Epithelial cell of esophagus (primary cell): Measurements from ENCODE around the gene NDST1.
"Not testable (repeated sequence)": the region's sequence is repeated elsewhere in the genome, so short reads cannot be mapped to it uniquely, and the experiment has no call there.

Source experiments
- DNase-seq: peaks from one replicate; pipeline ENCODE4 v3.0.0; 2010; ENCODE audit warnings: low read depth
- H3K4me3 ChIP-seq: 2 replicates; pipeline ENCODE4 v1.5.1; 2011; ENCODE audit warnings: mild to moderate bottlenecking, low read length, control low read depth
- TF ChIP-seq, protein P1 (sequence below): IDR thresholded peaks from 2 replicates; pipeline ENCODE4 v1.5.1; 2011; ENCODE audit warnings: low read depth, mild to moderate bottlenecking, low read length, control low read depth, inconsistent platforms; ENCODE audit not compliant: insufficient read depth; ENCODE audit errors: missing control alignments

The NDST1 gene

DNA sequence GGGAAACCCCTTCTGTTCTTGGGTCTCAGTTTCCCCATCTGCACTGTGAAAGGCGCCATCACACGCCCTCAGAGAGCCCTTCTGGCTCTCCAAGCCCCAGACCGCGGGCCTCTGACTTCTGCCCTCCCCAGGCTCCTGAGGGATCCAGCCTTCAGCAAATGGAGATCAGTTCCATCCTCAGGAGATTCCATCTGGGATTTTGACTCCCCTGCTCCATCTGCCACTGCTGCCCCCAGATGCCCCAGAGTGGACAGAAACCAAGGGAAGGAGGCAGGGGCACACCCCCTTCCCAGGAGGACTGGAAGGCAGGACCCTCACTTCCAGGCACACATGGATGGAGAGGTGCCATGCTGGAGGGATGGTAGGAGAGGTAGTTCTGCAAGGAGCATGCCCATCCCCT lies 39.7 kb upstream of the NDST1 start:
- H3K4me3 ChIP-seq = no peak overlapping the region
- no peak for DNase-seq
- TF ChIP-seq, protein P1, sequence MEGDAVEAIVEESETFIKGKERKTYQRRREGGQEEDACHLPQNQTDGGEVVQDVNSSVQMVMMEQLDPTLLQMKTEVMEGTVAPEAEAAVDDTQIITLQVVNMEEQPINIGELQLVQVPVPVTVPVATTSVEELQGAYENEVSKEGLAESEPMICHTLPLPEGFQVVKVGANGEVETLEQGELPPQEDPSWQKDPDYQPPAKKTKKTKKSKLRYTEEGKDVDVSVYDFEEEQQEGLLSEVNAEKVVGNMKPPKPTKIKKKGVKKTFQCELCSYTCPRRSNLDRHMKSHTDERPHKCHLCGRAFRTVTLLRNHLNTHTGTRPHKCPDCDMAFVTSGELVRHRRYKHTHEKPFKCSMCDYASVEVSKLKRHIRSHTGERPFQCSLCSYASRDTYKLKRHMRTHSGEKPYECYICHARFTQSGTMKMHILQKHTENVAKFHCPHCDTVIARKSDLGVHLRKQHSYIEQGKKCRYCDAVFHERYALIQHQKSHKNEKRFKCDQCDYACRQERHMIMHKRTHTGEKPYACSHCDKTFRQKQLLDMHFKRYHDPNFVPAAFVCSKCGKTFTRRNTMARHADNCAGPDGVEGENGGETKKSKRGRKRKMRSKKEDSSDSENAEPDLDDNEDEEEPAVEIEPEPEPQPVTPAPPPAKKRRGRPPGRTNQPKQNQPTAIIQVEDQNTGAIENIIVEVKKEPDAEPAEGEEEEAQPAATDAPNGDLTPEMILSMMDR = no peak

DNA sequence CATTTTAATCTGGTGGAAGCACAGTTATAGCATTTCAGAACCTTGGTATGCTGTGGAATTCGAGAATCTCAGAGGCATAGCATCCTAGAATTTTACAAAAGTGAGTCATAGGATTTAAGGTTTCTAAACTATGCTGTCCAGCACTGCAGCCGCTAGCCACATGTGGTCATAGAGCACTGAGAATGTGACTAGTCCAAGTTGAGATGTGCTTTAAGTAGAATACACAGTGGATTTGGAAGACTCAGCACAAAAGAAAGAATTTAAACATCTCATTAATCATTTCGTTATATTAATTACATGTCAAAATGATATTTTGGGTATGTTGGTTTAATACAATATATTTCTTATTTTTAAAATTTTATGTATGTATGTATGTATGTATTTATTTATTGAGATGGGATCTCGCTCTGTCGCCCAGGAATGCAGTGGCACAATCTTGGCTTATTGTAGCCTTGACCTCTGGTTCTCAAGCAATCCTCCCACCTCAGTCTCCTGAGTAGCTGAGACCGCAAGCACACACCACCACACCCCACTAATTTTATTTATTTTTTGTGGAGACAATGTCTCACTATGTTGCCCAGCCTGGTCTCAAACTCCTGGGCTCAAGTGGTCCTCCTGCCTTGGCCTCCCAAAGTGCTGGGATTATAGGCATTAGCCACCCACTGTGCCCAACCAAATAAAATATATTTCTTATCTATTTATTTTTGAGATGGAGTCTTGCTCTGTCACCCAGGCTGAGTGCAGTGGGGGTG lies 38.0 kb upstream of the NDST1 start:
- no peak overlapping the region for H3K4me3 ChIP-seq
- DNase-seq = peak; percentile 71
- TF ChIP-seq, protein P1 = no peak

DNA sequence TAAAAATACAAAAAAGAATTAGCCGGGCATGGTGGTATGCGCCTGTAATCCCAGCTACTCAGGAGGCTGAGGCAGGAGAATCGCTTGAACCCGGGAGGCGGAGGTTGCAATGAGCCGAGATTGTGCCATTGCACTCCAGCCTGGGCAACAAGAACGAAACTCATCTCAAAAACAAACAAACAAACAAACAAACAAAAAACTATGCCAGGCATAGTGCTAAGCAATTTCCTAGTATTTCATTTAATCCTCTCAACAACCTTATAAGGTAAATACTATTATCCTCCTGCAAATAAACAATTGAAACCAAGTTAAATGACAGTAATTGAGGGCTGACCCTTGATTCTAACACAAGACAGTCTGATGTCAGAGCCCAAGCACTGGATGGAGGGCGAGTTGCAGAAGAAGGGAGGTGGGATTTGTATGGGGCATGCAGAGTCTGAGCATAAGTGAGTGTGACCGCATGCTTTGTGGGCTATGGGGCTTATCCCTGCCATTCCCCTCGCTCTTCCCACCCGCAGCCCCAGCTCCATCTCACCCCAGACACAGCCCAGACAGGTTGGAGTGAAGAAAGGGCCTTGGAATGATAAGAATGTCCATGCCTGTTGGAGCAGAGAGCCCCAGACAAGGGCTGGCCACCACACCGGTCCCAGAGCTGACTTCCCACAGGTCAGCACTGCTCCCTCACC lies 34.1 kb upstream of the NDST1 start:
- no peak overlapping the region for H3K4me3 ChIP-seq
- TF ChIP-seq, protein P1 = peak; percentile 17
- peak; percentile 96 for DNase-seq

DNA sequence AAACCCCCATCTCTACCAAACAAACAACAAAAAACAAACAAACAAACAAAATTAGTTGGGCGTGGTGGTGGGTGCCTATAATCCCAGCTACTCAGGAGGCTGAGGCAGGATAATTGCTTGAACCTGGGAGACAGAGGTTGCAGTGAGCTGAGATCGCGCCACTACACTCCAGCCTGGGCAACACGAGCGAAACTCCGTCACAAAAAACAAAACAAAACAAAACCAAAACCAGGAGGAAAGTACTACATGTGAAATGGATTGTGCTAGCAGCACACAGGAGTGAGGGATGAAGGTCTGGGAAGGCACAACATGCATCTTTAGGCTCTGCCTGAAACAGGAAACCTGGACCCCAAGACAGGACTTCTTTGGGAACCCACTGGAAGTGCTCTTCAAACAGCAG lies 31.4 kb upstream of the NDST1 start:
- not testable (repeated sequence) for H3K4me3 ChIP-seq, DNase-seq

DNA sequence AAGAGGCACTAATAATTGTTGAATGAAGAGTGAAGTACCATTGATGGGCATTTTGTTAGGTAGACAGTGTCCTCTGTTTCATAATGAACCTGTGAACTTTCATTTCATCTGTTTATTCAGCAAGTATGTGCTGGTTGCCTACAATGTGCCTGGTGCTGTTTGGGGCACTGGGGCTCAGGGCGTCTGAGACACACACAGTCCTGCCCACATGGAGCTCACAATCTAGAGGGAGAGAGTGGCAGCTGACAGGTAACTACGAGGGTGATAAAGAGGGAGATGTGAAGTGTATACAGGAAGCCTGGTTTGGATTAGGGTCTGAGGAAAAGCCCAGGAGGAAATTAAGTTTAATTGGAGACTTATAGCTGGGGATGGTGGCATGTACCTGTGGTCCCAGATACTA lies 28.5 kb upstream of the NDST1 start:
- TF ChIP-seq, protein P1 = no peak
- no peak overlapping the region for H3K4me3 ChIP-seq

DNA sequence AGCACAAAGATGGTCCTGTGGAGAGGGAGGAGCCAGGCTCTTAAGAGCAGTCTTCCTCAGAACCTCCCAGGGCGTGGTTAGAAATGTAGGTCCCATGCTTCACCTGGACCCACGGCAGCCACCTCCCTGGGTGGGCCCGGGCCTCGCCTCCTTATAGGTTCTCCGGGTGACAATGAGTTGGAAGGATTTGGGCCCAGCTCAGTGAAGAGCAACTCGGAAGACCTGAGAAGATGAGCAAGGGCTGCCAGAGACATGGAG lies 26.3 kb upstream of the NDST1 start:
- no peak overlapping the region for H3K4me3 ChIP-seq
- DNase-seq = no peak
- TF ChIP-seq, protein P1 = no peak

More for the DNA sequence above, 28.5 kb upstream of the NDST1 start:
- DNase-seq = no peak

DNA sequence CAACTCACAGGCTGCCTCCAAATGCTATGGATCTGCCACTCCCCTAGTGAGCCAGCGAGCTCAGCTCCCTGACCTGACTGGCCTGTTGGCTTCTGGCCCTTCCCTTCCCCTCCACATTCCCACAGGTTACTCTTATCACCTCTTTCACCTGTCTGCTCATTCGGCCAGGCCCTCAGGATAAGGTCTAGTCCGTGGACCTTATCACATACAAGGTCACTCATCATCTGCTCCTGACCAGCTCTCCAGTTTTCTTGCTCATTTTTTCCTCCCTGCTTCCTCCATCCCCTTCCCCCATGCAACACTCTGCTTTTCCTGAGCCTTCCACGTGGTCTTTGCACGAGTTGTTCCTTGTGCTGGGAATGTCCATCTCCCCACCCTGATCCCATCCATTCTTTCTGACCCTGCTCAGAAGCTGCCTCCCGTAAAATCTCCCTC lies 25.9 kb upstream of the NDST1 start:
- DNase-seq = no peak
- no peak overlapping the region for H3K4me3 ChIP-seq
- TF ChIP-seq, protein P1 = no peak
